NCI-H748 treated with DMSO at 0.1 percent for 48 hours (cell line): ENCODE results near the gene RASSF1.
A peak's percentile ranks its signal among the peaks of the same experiment; 100 is the strongest.

ENCODE experiments used
- DNase-seq: peaks from one replicate; lab custom pipeline; 2025; lab: John Stamatoyannopoulos, UW

RASSF1 gene

GRCh38 chr3:50365080-50365841, 24.6 kb upstream of the RASSF1 start:
- DNase-seq = peak; percentile 47

- DNase-seq = no peak
Observed at GRCh38 chr3:50364573-50365079, 24.0 kb upstream of the RASSF1 start.

- DNase-seq = no peak
Observed at GRCh38 chr3:50359760-50360110, 19.1 kb upstream of the RASSF1 start.

GRCh38 chr3:50358911-50359759, 18.5 kb upstream of the RASSF1 start, which contains the start of gene TMEM115:
TMEM115 (minus strand) TSS chr3:50359521; CDS start chr3:50359063, 458 bp downstream.
- peak; percentile 92 for DNase-seq

- no peak for DNase-seq
Observed at GRCh38 chr3:50358355-50358910, 17.8 kb upstream of the RASSF1 start.

- DNase-seq = no peak
Observed at GRCh38 chr3:50357481-50357880, 16.8 kb upstream of the RASSF1 start.

- DNase-seq = no peak
Observed at GRCh38 chr3:50356553-50356952, 15.9 kb upstream of the RASSF1 start.

- no peak for DNase-seq
Observed at GRCh38 chr3:50355829-50356552, 15.4 kb upstream of the RASSF1 start.

- no peak for DNase-seq
Observed at GRCh38 chr3:50354850-50355249, 14.2 kb upstream of the RASSF1 start.

GRCh38 chr3:50354186-50354764, 13.6 kb upstream of the RASSF1 start:
- no peak for DNase-seq

- DNase-seq = no peak
Observed at GRCh38 chr3:50353245-50354004, 12.8 kb upstream of the RASSF1 start.

GRCh38 chr3:50352781-50353180, 12.1 kb upstream of the RASSF1 start:
- DNase-seq = no peak

GRCh38 chr3:50351323-50351697, 10.7 kb upstream of the RASSF1 start:
- no peak for DNase-seq

GRCh38 chr3:50350527-50351322, 10.1 kb upstream of the RASSF1 start, which contains the start of the genes CYB561D2 and NPRL2:
CYB561D2 (plus strand) TSS chr3:50350862; CDS start chr3:50351434, 572 bp downstream.
NPRL2 (minus strand) TSS chr3:50350775; CDS start chr3:50350652, 123 bp downstream.
- DNase-seq = peak; percentile 69

GRCh38 chr3:50350213-50350526, 9.5 kb upstream of the RASSF1 start:
- DNase-seq = no peak

GRCh38 chr3:50347187-50347813, 6.7 kb upstream of the RASSF1 start:
- peak; percentile 37 for DNase-seq

- DNase-seq = peak; percentile 39
Observed at GRCh38 chr3:50345586-50346234, 5.1 kb upstream of the RASSF1 start, which contains the start of gene ZMYND10. ZMYND10 (minus strand) TSS chr3:50345732; CDS start chr3:50345579, 153 bp downstream.

GRCh38 chr3:50345008-50345407, 4.4 kb upstream of the RASSF1 start:
- DNase-seq = no peak
